T-helper 2 cell treated with Interferon-gamma antibody and Interleukin-4, amounts not matched to agents 100 ng/mL and 5 ng/mL, for 36 hours (primary cell): ENCODE results near the gene EMX2. TPM values are rescaled to one million over a fixed set of nuclear protein-coding genes. Genes with fewer than 3 reads are reported as not detected.

Experiments
- intact Hi-C: fragments of 100-400 bp; cut with micrococcal nuclease; formaldehyde crosslinking; loops from one replicate; pipeline ENCODE4 v1.15.1; 2023
- total RNA-seq: library from RNA; stranded (reverse); gene quantifications from 2 replicates; pipeline ENCODE4 v1.2.3, GENCODE V29; 2022

The EMX2 gene
- total RNA-seq, 1 donor from 2014 or later, result not detected

GRCh38 chr10:117531371-117532002 is 11.1 kb upstream of the EMX2 start:
- intact Hi-C loops, result no loop called here

- intact Hi-C loops, result no loop called here
These were observed 10.6 kb upstream of the EMX2 start for GRCh38 chr10:117532003-117532385.

- intact Hi-C loops, result no loop called here
These were observed 10.0 kb upstream of the EMX2 start for GRCh38 chr10:117532451-117533107.

GRCh38 chr10:117533507-117534281 is 8.9 kb upstream of the EMX2 start:
- intact Hi-C loops, result no loop called here

GRCh38 chr10:117534321-117535297 is 7.9 kb upstream of the EMX2 start:
- intact Hi-C loops, result no loop called here

GRCh38 chr10:117535298-117536071 is 7.1 kb upstream of the EMX2 start:
- intact Hi-C loops, result loop anchor here (2.0 kb wide), 1 partner anchor 15 kb away; no protein-coding TSS in a partner anchor

GRCh38 chr10:117536072-117536865 is 6.3 kb upstream of the EMX2 start:
- intact Hi-C loops, result loop anchor here (2.0 kb wide), 1 partner anchor 15 kb away; no protein-coding TSS in a partner anchor

GRCh38 chr10:117536866-117537435 is 5.6 kb upstream of the EMX2 start:
- intact Hi-C loops, result loop anchor here (1.0 to 2.0 kb wide), 2 partner anchors 14 to 704 kb away; no protein-coding TSS in a partner anchor

GRCh38 chr10:117537436-117537903 is 5.1 kb upstream of the EMX2 start:
- intact Hi-C loops, result loop anchor here (1.0 to 2.0 kb wide), 2 partner anchors 13 to 704 kb away; no protein-coding TSS in a partner anchor

GRCh38 chr10:117537904-117538524 is 4.5 kb upstream of the EMX2 start:
- intact Hi-C loops, result loop anchor here (1.0 to 2.0 kb wide), 3 partner anchors 13 to 703 kb away; no protein-coding TSS in a partner anchor

GRCh38 chr10:117539361-117539773 is 3.2 kb upstream of the EMX2 start:
- intact Hi-C loops, result loop anchor here (2.0 kb wide), 1 partner anchor 375 kb away; no protein-coding TSS in a partner anchor

- intact Hi-C loops, result loop anchor here (2.0 to 10.0 kb wide), 2 partner anchors 375 to 1055 kb away; partner anchors contain the start of gene PRLHR
These were observed 2.5 kb upstream of the EMX2 start for GRCh38 chr10:117539903-117540639.

GRCh38 chr10:117540640-117541404 is 1.7 kb upstream of the EMX2 start:
- intact Hi-C loops, result loop anchor here (10.0 kb wide), 1 partner anchor 1054 kb away; the partner anchor contains the start of gene PRLHR

- intact Hi-C loops, result loop anchor here (10.0 kb wide), 1 partner anchor 1053 kb away; the partner anchor contains the start of gene PRLHR
These were observed 1.1 kb upstream of the EMX2 start for GRCh38 chr10:117541405-117541908.

GRCh38 chr10:117541909-117542705 is 439 bp upstream of the EMX2 start:
- intact Hi-C loops, result loop anchor here (10.0 kb wide), 1 partner anchor 1053 kb away; the partner anchor contains the start of gene PRLHR
